Thyroid gland (tissue), 4 donors: ENCODE measurements around the gene GTF3C5.

Experiments used
- POLR2A ChIP-seq, 2 donors: fragments of 450-650 bp; IDR thresholded peaks; one replicate each; pipeline ENCODE4 v1.6.1; 2017; ENCODE audit warnings: antibody characterized with exemption in 2 of 2, mild to moderate bottlenecking in 2 of 2, moderate library complexity in 1 of 2
- TF ChIP-seq, protein P1 (sequence below), 6 experiments: fragments of 200-600 bp in 3 of 6; fragments of 450-650 bp in 3 of 6; sonication (generic) in 3 of 6; IDR thresholded peaks; one replicate each; pipeline ENCODE4 v1.5.1; 2016 to 2019; ENCODE audit warnings: antibody characterized with exemption in 6 of 6, mild to moderate bottlenecking in 2 of 6, inconsistent platforms in 1 of 6, moderate library complexity in 1 of 6

- TF ChIP-seq, protein P1, sequence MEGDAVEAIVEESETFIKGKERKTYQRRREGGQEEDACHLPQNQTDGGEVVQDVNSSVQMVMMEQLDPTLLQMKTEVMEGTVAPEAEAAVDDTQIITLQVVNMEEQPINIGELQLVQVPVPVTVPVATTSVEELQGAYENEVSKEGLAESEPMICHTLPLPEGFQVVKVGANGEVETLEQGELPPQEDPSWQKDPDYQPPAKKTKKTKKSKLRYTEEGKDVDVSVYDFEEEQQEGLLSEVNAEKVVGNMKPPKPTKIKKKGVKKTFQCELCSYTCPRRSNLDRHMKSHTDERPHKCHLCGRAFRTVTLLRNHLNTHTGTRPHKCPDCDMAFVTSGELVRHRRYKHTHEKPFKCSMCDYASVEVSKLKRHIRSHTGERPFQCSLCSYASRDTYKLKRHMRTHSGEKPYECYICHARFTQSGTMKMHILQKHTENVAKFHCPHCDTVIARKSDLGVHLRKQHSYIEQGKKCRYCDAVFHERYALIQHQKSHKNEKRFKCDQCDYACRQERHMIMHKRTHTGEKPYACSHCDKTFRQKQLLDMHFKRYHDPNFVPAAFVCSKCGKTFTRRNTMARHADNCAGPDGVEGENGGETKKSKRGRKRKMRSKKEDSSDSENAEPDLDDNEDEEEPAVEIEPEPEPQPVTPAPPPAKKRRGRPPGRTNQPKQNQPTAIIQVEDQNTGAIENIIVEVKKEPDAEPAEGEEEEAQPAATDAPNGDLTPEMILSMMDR (IDR thresholded peaks at IDR 0.05) = no peak
- TF ChIP-seq POLR2A (IDR thresholded peaks at IDR 0.05) = no peak
Observed at GRCh38 chr9:133075925-133076630, 45.3 kb downstream of the GTF3C5 start.
